SU-DHL-6 (cell line): ENCODE measurements around the gene RLBP1.

Source experiments
- H2AFZ ChIP-seq: fragments of 200-600 bp; sonication (generic); 2 replicates; pipeline ENCODE4 v1.6.1; 2014; ENCODE audit warnings: low read depth, mild to moderate bottlenecking, moderate library complexity, mixed read lengths, antibody characterized with exemption, low read length; ENCODE audit not compliant: severe bottlenecking
- H3F3A ChIP-seq: fragments of 200-600 bp; shearing (Covaris generic); 2 replicates; pipeline ENCODE4 v1.6.0; 2016; ENCODE audit warnings: antibody characterized with exemption, mild to moderate bottlenecking; ENCODE audit not compliant: insufficient read depth
- H3K27ac ChIP-seq: fragments of 200-600 bp; sonication (generic); 2 replicates; pipeline ENCODE4 v1.5.1; 2016; ENCODE audit warnings: low read depth, mild to moderate bottlenecking, low read length, moderate library complexity, mixed read lengths
- H3K27me3 ChIP-seq: fragments of 200-600 bp; sonication (generic), shearing (Covaris generic); 2 replicates; pipeline ENCODE4 v1.6.0; 2014; ENCODE audit warnings: mild to moderate bottlenecking, low read length
- H3K36me3 ChIP-seq: fragments of 200-600 bp; sonication (generic); 2 replicates; pipeline ENCODE4 v1.6.1; 2014; ENCODE audit warnings: mild to moderate bottlenecking, low read length, mixed read lengths
- H3K4me2 ChIP-seq: fragments of 300-600, 200-600 bp; shearing (Covaris generic), sonication (generic); 2 replicates; pipeline ENCODE4 v1.6.0; 2014; ENCODE audit warnings: low read length, low read depth, mild to moderate bottlenecking; ENCODE audit not compliant: poor library complexity, severe bottlenecking
- H3K4me3 ChIP-seq: fragments of 200-600 bp; sonication (generic); 2 replicates; pipeline ENCODE4 v1.5.1; 2014; ENCODE audit warnings: antibody characterized with exemption, low read length, mild to moderate bottlenecking, mixed read lengths; ENCODE audit not compliant: insufficient read depth, poor library complexity, severe bottlenecking
- H3K79me2 ChIP-seq: fragments of 200-600 bp; sonication (generic); 2 replicates; pipeline ENCODE4 v1.6.1; 2014; ENCODE audit warnings: mild to moderate bottlenecking, low read length, moderate library complexity; ENCODE audit not compliant: insufficient read depth
- H3K9ac ChIP-seq: fragments of 200-600 bp; sonication (generic); 2 replicates; pipeline ENCODE4 v1.7.0; 2014; ENCODE audit warnings: mild to moderate bottlenecking, low read length
- H3K9me2 ChIP-seq: fragments of 200-600 bp; sonication (generic); replicated peaks from 2 replicates; pipeline ENCODE4 v1.6.1; 2014; ENCODE audit warnings: low read length; ENCODE audit not compliant: insufficient read depth
- H3K9me3 ChIP-seq: fragments of 200-600 bp; sonication (generic); 2 replicates; pipeline ENCODE4 v1.6.1; 2014; ENCODE audit warnings: low read length, mixed read lengths; ENCODE audit not compliant: insufficient read depth
- H4K20me1 ChIP-seq: fragments of 200-600 bp; sonication (generic); 2 replicates; pipeline ENCODE4 v1.6.1; 2014; ENCODE audit warnings: low read depth, mild to moderate bottlenecking, antibody characterized with exemption, low read length, moderate library complexity, mixed read lengths
- CTCF ChIP-seq: fragments of 200-600 bp; sonication (generic); IDR thresholded peaks from one replicate; pipeline ENCODE4 v1.5.1; 2017; ENCODE audit warnings: antibody characterized with exemption, mild to moderate bottlenecking, low read length, moderate library complexity; ENCODE audit not compliant: insufficient read depth, poor library complexity, severe bottlenecking
- EZH2phosphoT487 ChIP-seq: fragments of 200-600 bp; sonication (generic), shearing (Covaris generic); conservative IDR thresholded peaks from 2 replicates; pipeline ENCODE4 v1.6.1; 2018; ENCODE audit warnings: mild to moderate bottlenecking, antibody characterized with exemption, low read length, moderate library complexity, mixed read lengths

The RLBP1 gene

GRCh38 chr15:89205991-89206585, 15.3 kb downstream of the RLBP1 start:
- H3F3A ChIP-seq: no peaks in the 10 kb centered on the region
- no peaks in the 10 kb centered on the region for H4K20me1 ChIP-seq
- H3K79me2 ChIP-seq: no peaks in the 10 kb centered on the region
- no peak for TF ChIP-seq CTCF
- no peak for TF ChIP-seq EZH2phosphoT487
- no peak overlapping the region for H3K9ac ChIP-seq
- no peaks in the 10 kb centered on the region for H3K9me3 ChIP-seq
- no peak overlapping the region for H2AFZ ChIP-seq
- H3K27me3 ChIP-seq: no peaks in the 10 kb centered on the region
- no peak overlapping the region for H3K27ac ChIP-seq
- no peak overlapping the region for H3K4me2 ChIP-seq
- no peak overlapping the region for H3K4me3 ChIP-seq
- H3K36me3 ChIP-seq: no peaks in the 10 kb centered on the region
- no peaks in the 10 kb centered on the region for H3K9me2 ChIP-seq

GRCh38 chr15:89203705-89204273, 17.6 kb downstream of the RLBP1 start:
- TF ChIP-seq EZH2phosphoT487: no peak
- TF ChIP-seq CTCF: no peak
- Histone ChIP-seq H2AFZ (no peak overlapping the region), H3K27ac (no peak overlapping the region), H3K36me3 (no peaks in the 10 kb centered on the region), H3K79me2 (no peaks in the 10 kb centered on the region), H3K9ac (no peak overlapping the region), H3F3A (no peaks in the 10 kb centered on the region), H3K9me2 (no peaks in the 10 kb centered on the region), H4K20me1 (no peaks in the 10 kb centered on the region), H3K27me3 (no peaks in the 10 kb centered on the region), H3K4me2 (no peak overlapping the region), H3K4me3 (no peak overlapping the region), H3K9me3 (no peaks in the 10 kb centered on the region)

- Histone ChIP-seq H3K9ac (no peak overlapping the region), H3K27ac (no peak overlapping the region), H3K4me2 (no peak overlapping the region), H4K20me1 (no peaks in the 10 kb centered on the region), H2AFZ (no peak overlapping the region), H3K9me3 (no peaks in the 10 kb centered on the region), H3K9me2 (no peaks in the 10 kb centered on the region), H3K36me3 (no peaks in the 10 kb centered on the region), H3K79me2 (no peaks in the 10 kb centered on the region), H3K4me3 (no peak overlapping the region), H3F3A (no peaks in the 10 kb centered on the region), H3K27me3 (no peaks in the 10 kb centered on the region)
- TF ChIP-seq EZH2phosphoT487 (no peak), CTCF (no peak)
Measured at GRCh38 chr15:89201465-89202005, 19.8 kb downstream of the RLBP1 start.
